DOHH2 (cell line): ENCODE measurements around the gene PEX6.

Experiments used
- H3F3A ChIP-seq: fragments of 200-600 bp; sonication (generic), shearing (Covaris generic); 2 replicates; pipeline ENCODE4 v1.6.0; 2016; ENCODE audit warnings: antibody characterized with exemption, mild to moderate bottlenecking; ENCODE audit not compliant: control insufficient read depth, insufficient read depth
- H3K27ac ChIP-seq: fragments of 200-600 bp; sonication (generic); 2 replicates; pipeline ENCODE4 v1.5.1; 2014; ENCODE audit warnings: low read depth, mild to moderate bottlenecking, low read length, moderate library complexity
- H3K27me3 ChIP-seq: fragments of 200-600 bp; sonication (generic); 2 replicates; pipeline ENCODE4 v1.6.1; 2014; ENCODE audit warnings: mild to moderate bottlenecking, low read length, mixed read lengths; ENCODE audit not compliant: control insufficient read depth
- H3K36me3 ChIP-seq: fragments of 200-600 bp; sonication (generic); 2 replicates; pipeline ENCODE4 v1.6.1; 2014; ENCODE audit warnings: mild to moderate bottlenecking, low read length, moderate library complexity, mixed read lengths; ENCODE audit not compliant: control insufficient read depth
- H3K4me1 ChIP-seq: fragments of 200-600 bp; sonication (generic); 2 replicates; pipeline ENCODE4 v1.6.1; 2014; ENCODE audit warnings: mild to moderate bottlenecking, low read length, mixed read lengths; ENCODE audit not compliant: control insufficient read depth
- H3K4me2 ChIP-seq: fragments of 200-600 bp; sonication (generic); 2 replicates; pipeline ENCODE4 v1.6.0; 2014; ENCODE audit warnings: mild to moderate bottlenecking, low read length, moderate library complexity
- H3K4me3 ChIP-seq: fragments of 200-600 bp; sonication (generic); 2 replicates; pipeline ENCODE4 v1.5.1; 2014; ENCODE audit warnings: mild to moderate bottlenecking, low read length, mixed read lengths
- H3K79me2 ChIP-seq: fragments of 200-600 bp; sonication (generic); 2 replicates; pipeline ENCODE4 v1.6.1; 2014; ENCODE audit warnings: mild to moderate bottlenecking, low read length, mixed read lengths; ENCODE audit not compliant: control insufficient read depth
- H3K9me2 ChIP-seq: fragments of 200-600 bp; sonication (generic); replicated peaks from 2 replicates; pipeline ENCODE4 v1.6.1; 2014; ENCODE audit warnings: mild to moderate bottlenecking, low read length, mixed read lengths; ENCODE audit not compliant: control insufficient read depth
- H3K9me3 ChIP-seq: fragments of 200-600 bp; sonication (generic); 2 replicates; pipeline ENCODE4 v1.6.1; 2014; ENCODE audit warnings: antibody characterized with exemption, low read length, mixed read lengths; ENCODE audit not compliant: control insufficient read depth, insufficient read depth
- H4K20me1 ChIP-seq: fragments of 200-600 bp; sonication (generic); 2 replicates; pipeline ENCODE4 v1.6.0; 2014; ENCODE audit warnings: low read depth, mild to moderate bottlenecking, antibody characterized with exemption, low read length, moderate library complexity; ENCODE audit not compliant: control insufficient read depth, insufficient read depth
- EZH2phosphoT487 ChIP-seq: fragments of 200-600 bp; sonication (generic); IDR thresholded peaks from 2 replicates; pipeline ENCODE4 v1.6.1; 2017; ENCODE audit warnings: borderline replicate concordance, mild to moderate bottlenecking, antibody characterized with exemption, low read length, moderate library complexity, mixed read lengths
- TF ChIP-seq, protein P1 (sequence below): fragments of 200-600 bp; sonication (generic); IDR thresholded peaks from one replicate; pipeline ENCODE4 v1.5.1; 2014; ENCODE audit warnings: antibody characterized with exemption, mild to moderate bottlenecking, low read depth, low read length; ENCODE audit not compliant: poor library complexity, severe bottlenecking

The PEX6 gene

DNA sequence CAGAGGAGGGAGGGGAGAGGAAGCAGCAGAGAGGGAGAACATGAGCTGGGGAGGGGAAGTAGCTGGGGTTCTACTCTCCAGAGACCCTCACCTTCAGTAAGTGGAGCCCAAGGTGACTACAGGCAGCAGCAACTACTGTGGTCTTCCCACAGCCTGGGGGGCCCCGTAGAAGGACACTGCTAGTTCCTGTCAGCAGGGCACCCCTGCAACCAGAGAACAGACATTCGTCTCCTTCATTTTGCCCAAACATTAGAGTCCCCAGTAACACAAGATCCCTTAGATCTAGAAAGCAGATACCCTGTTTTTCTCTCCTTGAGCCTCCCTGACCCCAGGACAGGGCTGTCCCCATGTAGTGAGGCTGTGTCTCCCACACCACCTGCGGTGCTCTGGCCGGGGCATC is 10.2 kb downstream of the PEX6 start:
- no peak for TF ChIP-seq EZH2phosphoT487
- TF ChIP-seq, protein P1, sequence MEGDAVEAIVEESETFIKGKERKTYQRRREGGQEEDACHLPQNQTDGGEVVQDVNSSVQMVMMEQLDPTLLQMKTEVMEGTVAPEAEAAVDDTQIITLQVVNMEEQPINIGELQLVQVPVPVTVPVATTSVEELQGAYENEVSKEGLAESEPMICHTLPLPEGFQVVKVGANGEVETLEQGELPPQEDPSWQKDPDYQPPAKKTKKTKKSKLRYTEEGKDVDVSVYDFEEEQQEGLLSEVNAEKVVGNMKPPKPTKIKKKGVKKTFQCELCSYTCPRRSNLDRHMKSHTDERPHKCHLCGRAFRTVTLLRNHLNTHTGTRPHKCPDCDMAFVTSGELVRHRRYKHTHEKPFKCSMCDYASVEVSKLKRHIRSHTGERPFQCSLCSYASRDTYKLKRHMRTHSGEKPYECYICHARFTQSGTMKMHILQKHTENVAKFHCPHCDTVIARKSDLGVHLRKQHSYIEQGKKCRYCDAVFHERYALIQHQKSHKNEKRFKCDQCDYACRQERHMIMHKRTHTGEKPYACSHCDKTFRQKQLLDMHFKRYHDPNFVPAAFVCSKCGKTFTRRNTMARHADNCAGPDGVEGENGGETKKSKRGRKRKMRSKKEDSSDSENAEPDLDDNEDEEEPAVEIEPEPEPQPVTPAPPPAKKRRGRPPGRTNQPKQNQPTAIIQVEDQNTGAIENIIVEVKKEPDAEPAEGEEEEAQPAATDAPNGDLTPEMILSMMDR = no peak
- Histone ChIP-seq H3K4me1 (no peaks in the 10 kb centered on the region), H4K20me1 (no peaks in the 10 kb centered on the region; the same call in 1 of the 2 replicates), H3K36me3 (peaks cover 57% of the 10 kb centered on the region), H3K9me2 (no peaks in the 10 kb centered on the region), H3K4me2 (no peak overlapping the region), H3K79me2 (peaks cover 4% of the 10 kb centered on the region), H3F3A (0 out of 2 replicates have a peak, but pooled peaks cover 2% of the 10 kb centered on the region), H3K9me3 (no peaks in the 10 kb centered on the region), H3K27me3 (no peaks in the 10 kb centered on the region), H3K27ac (no peak overlapping the region), H3K4me3 (no peak overlapping the region)

GRCh38 chr6:42968126-42968701 is 10.8 kb downstream of the PEX6 start:
- Histone ChIP-seq H3K9me3 (no peaks in the 10 kb centered on the region), H3K27me3 (no peaks in the 10 kb centered on the region), H3K4me1 (no peaks in the 10 kb centered on the region), H3K9me2 (no peaks in the 10 kb centered on the region), H3K4me3 (no peak overlapping the region), H3K36me3 (peaks cover 55% of the 10 kb centered on the region), H3K4me2 (no peak overlapping the region), H3K27ac (no peak overlapping the region), H3K79me2 (peaks cover 3% of the 10 kb centered on the region; the same call in 1 of the 2 replicates), H4K20me1 (no peaks in the 10 kb centered on the region; the same call in 1 of the 2 replicates), H3F3A (no peaks in the 10 kb centered on the region)
- no peak for TF ChIP-seq EZH2phosphoT487
- TF ChIP-seq, protein P1 = no peak

GRCh38 chr6:42967228-42967627 is 11.8 kb downstream of the PEX6 start:
- no peaks in the 10 kb centered on the region for H3K9me3 ChIP-seq
- no peak overlapping the region for H3K27ac ChIP-seq
- H4K20me1 ChIP-seq = no peaks in the 10 kb centered on the region; the same call in 1 of the 2 replicates
- H3K4me1 ChIP-seq = no peaks in the 10 kb centered on the region
- no peak overlapping the region for H3K4me2 ChIP-seq
- TF ChIP-seq EZH2phosphoT487 = no peak
- TF ChIP-seq, protein P1 = no peak
- H3K36me3 ChIP-seq = peaks cover 62% of the 10 kb centered on the region
- H3K9me2 ChIP-seq = no peaks in the 10 kb centered on the region
- H3K4me3 ChIP-seq = no peak overlapping the region
- H3K79me2 ChIP-seq = peaks cover 3% of the 10 kb centered on the region; the same call in 1 of the 2 replicates
- no peaks in the 10 kb centered on the region for H3K27me3 ChIP-seq
- 0 out of 2 replicates have a peak, but pooled peaks cover 4% of the 10 kb centered on the region for H3F3A ChIP-seq
